Tibial artery (tissue), 4 donors: ENCODE results near the gene MESD.

Source experiments
- DNase-seq, 2 donors: peaks; one replicate each; pipeline ENCODE4 v3.0.0-alpha.2; 2019
- H3K27ac ChIP-seq, 2 donors: fragments of 200-600 bp; sonication (generic) in 1 of 2; 1 replicate in 1 of 2; 2 replicates in 1 of 2; pipeline ENCODE4 v1.5.1; 2018 to 2019; ENCODE audit warnings: mild to moderate bottlenecking in 1 of 2
- H3K27me3 ChIP-seq, 2 donors: fragments of 200-600 bp; sonication (generic) in 1 of 2; one replicate each; pipeline versions ENCODE4 v1.5.1 to v1.6.0; 2016 to 2019
- H3K36me3 ChIP-seq, 3 donors: fragments of 200-600 bp; sonication (generic) in 2 of 3; one replicate each; pipeline ENCODE4 v1.5.1; 2016 to 2019; ENCODE audit warnings: mild to moderate bottlenecking in 2 of 3
- H3K4me1 ChIP-seq, 4 donors: fragments of 200-600 bp; sonication (generic) in 2 of 4; 1 replicate in 3 of 4; 2 replicates in 1 of 4; pipeline ENCODE4 v1.5.1; 2016 to 2019
- H3K4me3 ChIP-seq, 2 donors: fragments of 200-600 bp; sonication (generic) in 1 of 2; 1 replicate in 1 of 2; 2 replicates in 1 of 2; pipeline ENCODE4 v1.5.1; 2018 to 2019; ENCODE audit warnings: mild to moderate bottlenecking in 2 of 2
- H3K9me3 ChIP-seq, 3 donors: fragments of 200-600 bp; sonication (generic) in 1 of 3; one replicate each; pipeline ENCODE4 v1.5.1; 2016 to 2019
- CTCF ChIP-seq, 2 experiments: fragments of 200-600 bp in 1 of 2; fragments of 450-650 bp in 1 of 2; IDR thresholded peaks; one replicate each; pipeline ENCODE4 v1.5.1; 2017 to 2019; ENCODE audit warnings: antibody characterized with exemption in 2 of 2, mild to moderate bottlenecking in 1 of 2, moderate library complexity in 1 of 2
- intact Hi-C: fragments of 100-400 bp; cut with DNase I; formaldehyde crosslinking; loops from one replicate; pipeline ENCODE4 v1.15.0; 2023; ENCODE audit warnings: low total_unique reads

The MESD gene

GRCh38 chr15:80988148-80988796 lies 1.3 kb downstream of the MESD start:
- no peaks in the 10 kb centered on the region for H3K27me3 ChIP-seq
- peak overlapping the region; percentile 79 to 83 for H3K4me3 ChIP-seq
- intact Hi-C loops = no loop called here
- peak overlapping the region in 1 of 2 donors; percentile 92 for H3K27ac ChIP-seq
- DNase-seq = no peak
- no peaks in the 10 kb centered on the region for H3K9me3 ChIP-seq
- peaks cover 0 to 48% (median 24%) of the 10 kb centered on the region in 4 donors for H3K4me1 ChIP-seq
- no peaks in the 10 kb centered on the region for H3K36me3 ChIP-seq
- no peak for TF ChIP-seq CTCF (IDR thresholded peaks at IDR 0.05)

GRCh38 chr15:80986487-80986886 lies 3.1 kb downstream of the MESD start:
- no peak overlapping the region for H3K4me3 ChIP-seq
- H3K27me3 ChIP-seq = no peaks in the 10 kb centered on the region
- intact Hi-C loops = no loop called here
- no peak for DNase-seq
- peaks cover 0 to 12% (median 5%) of the 10 kb centered on the region in 3 donors for H3K36me3 ChIP-seq
- no peaks in the 10 kb centered on the region for H3K9me3 ChIP-seq
- H3K4me1 ChIP-seq = peaks cover 0 to 48% (median 24%) of the 10 kb centered on the region in 4 donors
- TF ChIP-seq CTCF (IDR thresholded peaks at IDR 0.05) = no peak
- H3K27ac ChIP-seq = no peak overlapping the region

- Histone ChIP-seq H3K27ac (no peak overlapping the region), H3K36me3 (peaks cover 0 to 17% (median 10%) of the 10 kb centered on the region in 3 donors), H3K4me1 (peaks cover 0 to 47% (median 24%) of the 10 kb centered on the region in 4 donors), H3K4me3 (no peak overlapping the region), H3K9me3 (no peaks in the 10 kb centered on the region), H3K27me3 (no peaks in the 10 kb centered on the region)
- DNase-seq = no peak
- intact Hi-C loops = no loop called here
- TF ChIP-seq CTCF (IDR thresholded peaks at IDR 0.05) = no peak
Observed at GRCh38 chr15:80985981-80986380, 3.6 kb downstream of the MESD start.

GRCh38 chr15:80984856-80985255 lies 4.8 kb downstream of the MESD start:
- no peak for TF ChIP-seq CTCF (IDR thresholded peaks at IDR 0.05)
- no peaks in the 10 kb centered on the region for H3K9me3 ChIP-seq
- peaks cover 7 to 29% (median 21%) of the 10 kb centered on the region in 3 donors for H3K36me3 ChIP-seq
- no peak overlapping the region for H3K27ac ChIP-seq
- intact Hi-C loops = no loop called here
- no peaks in the 10 kb centered on the region for H3K27me3 ChIP-seq
- no peak overlapping the region for H3K4me3 ChIP-seq
- DNase-seq = no peak
- peaks cover 0 to 36% (median 24%) of the 10 kb centered on the region in 4 donors for H3K4me1 ChIP-seq

- Histone ChIP-seq H3K4me1 (peaks cover 0 to 24% (median 11%) of the 10 kb centered on the region in 4 donors), H3K27me3 (no peaks in the 10 kb centered on the region), H3K4me3 (no peak overlapping the region), H3K27ac (no peak overlapping the region), H3K36me3 (peaks cover 10 to 45% (median 39%) of the 10 kb centered on the region in 3 donors), H3K9me3 (no peaks in the 10 kb centered on the region)
- intact Hi-C loops = no loop called here
- no peak for TF ChIP-seq CTCF (IDR thresholded peaks at IDR 0.05)
- DNase-seq = no peak
Observed at GRCh38 chr15:80982839-80983238, 6.8 kb downstream of the MESD start.
